Measurements from ENCODE around the gene CTNNA3.

CTNNA3 gene

DNA sequence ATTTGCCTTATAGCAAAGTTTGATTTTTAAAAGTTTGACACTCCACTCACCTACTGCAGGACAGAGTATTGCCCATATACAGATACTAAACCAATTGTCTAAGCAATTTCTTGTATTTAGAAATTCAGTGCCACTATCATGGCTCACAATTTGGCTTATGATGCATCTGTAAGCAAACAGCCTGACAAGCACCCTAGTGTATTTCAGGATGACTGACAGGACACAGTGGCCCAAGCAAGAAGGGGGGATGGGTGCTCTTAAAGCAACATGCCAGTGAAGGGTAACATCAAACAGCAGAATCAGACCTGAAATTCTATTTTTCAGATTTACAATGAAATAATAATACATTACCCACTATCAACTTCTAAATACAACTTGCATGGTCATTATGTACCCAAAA, 30.5 kb downstream of the CTNNA3 start:
- no peak for DNase-seq (ENCODE audit: low read depth in 2 of 2)

DNA sequence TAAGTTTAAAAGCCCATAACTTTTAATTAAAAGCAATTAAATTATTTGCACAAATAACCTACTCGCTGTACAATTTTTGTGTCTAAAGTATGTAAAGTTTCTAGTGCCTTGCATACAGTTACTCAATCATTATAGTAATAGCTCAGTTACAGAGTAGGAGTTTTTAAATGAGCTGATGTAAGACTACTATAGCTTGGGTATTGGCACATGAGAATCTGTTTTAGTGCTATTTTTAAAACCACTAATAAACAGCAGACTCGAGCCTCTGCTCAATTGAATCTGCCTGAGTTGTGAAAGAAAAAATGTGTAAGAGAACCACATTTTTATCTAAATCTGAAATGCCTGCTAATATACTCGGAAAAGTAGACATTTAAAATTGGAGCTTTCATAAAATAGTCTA, 31.1 kb downstream of the CTNNA3 start:
- no peak for DNase-seq (ENCODE audit: low read depth in 2 of 2)

DNA sequence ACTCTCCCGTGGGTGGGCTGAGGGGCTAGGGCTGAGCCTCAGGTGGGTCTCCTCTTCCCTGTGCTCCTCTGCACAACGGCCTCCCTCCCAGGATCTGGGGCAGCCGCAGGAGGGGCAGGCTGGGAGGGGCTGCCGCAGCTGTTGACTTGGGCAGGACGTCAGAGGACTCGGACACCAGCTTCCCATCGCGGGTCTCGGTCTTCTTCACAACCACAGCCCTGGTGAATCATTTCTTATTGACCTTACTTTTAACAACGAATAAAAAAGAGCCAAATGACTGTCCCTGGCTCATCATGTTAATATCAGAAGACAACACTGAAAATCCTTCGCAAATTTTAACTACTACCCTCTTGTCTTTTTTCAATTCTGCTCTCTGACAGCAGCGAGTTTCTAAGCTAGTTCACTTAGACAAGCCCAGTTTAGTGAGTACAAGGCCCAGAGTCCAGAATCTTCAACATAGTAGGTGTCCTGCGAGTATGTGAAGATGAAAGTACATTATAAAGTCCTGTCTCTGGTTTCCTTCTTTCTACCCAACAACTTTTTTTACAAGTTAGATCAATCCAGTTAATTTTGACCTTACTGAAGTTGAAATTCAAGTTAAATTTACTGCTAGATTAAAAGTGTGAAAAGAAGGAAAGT, 32.4 kb downstream of the CTNNA3 start:
- no peak for DNase-seq (ENCODE audit: low read depth in 2 of 2)

DNA sequence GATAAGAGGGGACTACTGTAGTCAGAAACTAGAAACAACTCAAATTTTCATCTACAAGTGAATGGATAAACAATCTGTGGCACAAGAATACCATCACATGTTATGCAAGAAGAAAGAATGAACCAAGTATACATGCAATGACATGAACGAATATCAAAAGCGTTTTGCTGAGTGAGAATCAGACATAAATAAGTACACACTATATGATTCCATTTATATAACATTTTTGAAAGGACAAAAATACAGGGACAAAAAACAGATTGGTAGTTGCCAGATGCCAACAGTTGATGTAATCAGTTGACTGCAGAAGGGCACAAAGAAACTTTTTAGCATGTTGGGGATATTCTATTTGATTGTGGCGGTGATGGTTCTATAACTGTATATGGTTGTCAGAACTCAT, 33.6 kb downstream of the CTNNA3 start:
- DNase-seq (ENCODE audit: low read depth in 2 of 2) = no peak

DNA sequence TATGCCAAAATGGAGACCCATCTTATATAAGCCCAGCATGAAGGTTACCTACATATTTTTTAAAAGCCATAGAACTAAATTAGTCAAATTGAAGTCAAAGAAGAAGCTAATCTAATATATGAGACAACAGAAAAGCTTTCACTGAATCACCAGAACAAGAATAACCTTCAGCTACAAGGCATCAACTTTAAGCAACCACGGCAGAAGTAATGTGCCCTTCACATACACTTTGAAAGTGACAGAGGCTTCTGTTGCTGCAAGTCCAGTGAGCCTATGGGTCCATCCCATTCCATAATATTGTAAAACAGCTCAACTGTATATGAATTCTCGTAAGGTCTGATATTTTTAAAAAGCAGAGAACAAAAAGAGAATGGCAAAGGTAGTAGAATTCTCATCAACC, 36.5 kb downstream of the CTNNA3 start:
- no peak for DNase-seq (ENCODE audit: low read depth in 2 of 2)

DNA sequence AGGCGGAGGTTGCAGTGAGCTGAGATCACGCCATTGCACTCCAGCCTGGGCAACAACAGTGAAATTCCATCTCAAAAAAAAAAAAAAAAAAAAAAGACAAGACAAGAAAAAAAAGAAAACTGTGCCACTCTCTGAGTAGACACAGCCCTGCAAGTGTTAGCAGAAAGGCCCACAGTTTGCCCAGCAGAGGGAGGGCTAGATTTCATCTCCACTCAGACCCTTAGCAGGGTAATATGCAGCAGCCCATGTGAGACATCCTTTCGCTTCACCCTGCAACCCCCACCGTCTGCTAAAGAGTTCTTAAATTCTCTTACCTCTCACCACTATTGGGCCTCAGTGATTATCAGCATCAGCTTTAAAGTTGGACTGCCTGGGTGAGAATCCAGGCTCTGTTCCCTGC, 38.2 kb downstream of the CTNNA3 start:
- no peak for DNase-seq (ENCODE audit: low read depth in 2 of 2)

DNA sequence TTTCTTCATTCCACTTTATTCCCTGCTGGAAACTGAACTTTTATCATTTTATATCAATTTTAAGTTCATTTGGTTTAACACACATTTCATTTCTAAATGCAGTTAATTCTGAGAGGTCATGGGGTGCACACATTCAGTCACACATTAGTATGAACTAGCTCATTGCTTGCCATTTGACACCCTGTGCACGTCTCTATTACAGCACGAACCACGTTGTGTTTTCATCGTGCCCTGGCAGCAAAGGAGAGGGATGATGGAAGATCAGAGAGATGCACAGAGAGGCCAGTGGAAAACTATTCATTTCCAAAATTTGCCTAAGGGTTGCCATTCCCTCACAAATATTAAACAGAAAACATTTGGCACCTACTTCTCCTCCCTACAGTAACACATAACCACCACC, 45.4 kb downstream of the CTNNA3 start:
- no peak for DNase-seq (ENCODE audit: low read depth in 2 of 2)

DNA sequence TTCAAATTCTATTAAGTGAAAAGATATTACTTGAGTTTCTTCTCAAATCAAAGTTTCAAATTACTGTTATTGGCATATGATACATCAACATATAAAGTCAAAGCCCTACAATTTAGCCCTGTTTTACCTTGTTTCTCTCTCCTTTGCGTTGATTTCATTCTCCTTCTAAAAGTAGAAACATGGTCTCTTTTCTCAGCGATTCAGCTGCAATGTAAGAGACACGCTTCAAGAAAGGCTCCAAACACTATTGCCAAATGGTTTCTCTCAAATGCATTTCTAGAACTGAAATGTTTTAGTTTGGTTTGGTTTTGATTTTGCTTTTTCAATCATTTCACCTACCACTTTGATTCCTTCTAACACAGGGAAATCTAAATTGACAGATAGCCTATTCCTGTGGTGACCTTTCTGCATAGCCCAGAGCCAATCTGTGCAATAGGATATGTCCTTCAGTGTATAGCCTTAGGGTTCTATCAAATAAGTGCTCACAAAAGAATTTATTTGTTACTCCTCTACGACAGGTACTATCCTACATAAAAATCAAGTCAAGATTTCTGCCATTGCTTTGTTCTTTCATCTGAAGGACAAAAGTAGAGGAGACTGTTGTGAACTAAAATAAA, 47.3 kb downstream of the CTNNA3 start:
- DNase-seq (ENCODE audit: low read depth in 2 of 2) = no peak

DNA sequence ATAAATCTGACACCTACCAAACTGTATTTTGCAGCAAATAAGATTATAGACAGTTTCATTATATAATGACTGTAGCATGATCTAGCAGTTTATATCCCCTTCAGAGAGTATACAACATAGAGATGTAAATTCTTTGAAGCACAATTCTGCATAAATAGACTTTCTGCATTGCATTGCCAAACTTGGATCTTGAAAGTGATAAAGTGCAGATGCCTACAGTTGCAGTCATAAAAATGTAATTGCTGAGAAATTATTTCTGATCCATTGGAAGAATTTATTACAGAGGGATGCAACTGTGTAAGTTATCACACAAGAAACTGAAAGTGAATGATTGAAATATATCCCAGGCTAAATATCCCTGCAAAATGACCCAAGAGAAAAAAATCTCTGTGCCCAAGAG, 65.1 kb downstream of the CTNNA3 start:
- no peak for DNase-seq (ENCODE audit: low read depth in 2 of 2)

DNA sequence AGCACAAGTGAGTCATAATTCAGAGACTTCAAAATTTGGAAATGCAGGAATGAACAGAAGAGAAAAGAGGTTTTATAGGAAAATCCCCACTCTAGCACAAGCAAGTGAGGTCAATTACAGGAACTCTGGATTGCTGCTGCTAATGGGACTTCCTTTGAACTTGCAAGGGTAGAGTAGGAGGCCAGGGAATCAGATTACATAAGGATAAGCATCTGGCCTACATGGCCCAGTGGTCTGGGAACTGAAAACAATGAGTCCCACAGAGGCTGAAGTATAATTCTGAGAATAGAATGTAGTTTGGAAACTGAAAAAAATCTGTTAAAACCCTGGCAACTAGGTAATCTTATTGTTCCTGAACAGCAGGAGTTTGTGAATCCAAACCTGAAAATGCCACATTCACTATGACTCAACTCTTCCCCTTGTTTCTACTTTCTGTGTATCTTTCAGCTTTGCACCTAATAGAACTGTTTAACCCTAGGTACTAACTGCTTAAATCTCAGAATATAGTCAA, 66.5 kb downstream of the CTNNA3 start:
- no peak for DNase-seq (ENCODE audit: low read depth in 2 of 2)

DNA sequence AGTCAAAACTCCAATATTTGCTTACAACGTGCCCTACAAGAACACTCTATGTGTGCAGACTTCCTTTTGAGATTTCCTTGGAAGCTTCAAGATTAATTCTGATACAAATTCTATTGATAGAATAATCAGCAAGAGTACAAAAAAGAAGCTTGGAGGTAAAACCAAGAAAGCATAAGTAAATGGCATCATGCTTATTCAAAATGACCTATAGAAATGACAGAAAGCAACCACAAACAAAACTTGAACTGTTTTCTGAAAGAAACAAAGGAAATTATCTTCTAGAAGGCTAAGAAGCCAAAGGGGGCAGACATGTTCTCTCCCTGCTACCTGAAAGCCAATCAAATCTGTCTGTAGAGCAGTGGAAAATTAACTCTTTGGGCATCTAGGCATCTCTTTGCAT, 73.0 kb downstream of the CTNNA3 start:
- DNase-seq (ENCODE audit: low read depth in 2 of 2) = no peak

DNA sequence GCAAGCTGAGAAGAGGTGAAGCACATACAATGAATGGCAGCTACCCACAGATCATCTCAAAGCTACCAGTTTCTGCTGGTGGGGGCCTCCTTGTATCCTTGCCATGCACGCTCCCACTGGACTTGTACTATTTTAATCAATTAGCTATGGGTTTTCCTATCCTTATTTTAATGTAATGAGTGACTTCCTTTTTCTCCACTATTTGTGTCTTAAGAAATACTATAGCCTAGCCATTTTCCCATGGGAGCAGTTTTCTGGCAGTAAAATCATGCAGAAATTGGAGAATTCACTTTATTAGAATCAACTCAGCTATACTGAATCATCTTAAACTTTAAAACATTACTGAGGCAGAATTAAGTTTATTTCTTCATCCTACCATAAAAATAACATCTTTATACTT, 73.5 kb downstream of the CTNNA3 start:
- DNase-seq (ENCODE audit: low read depth in 2 of 2) = no peak

DNA sequence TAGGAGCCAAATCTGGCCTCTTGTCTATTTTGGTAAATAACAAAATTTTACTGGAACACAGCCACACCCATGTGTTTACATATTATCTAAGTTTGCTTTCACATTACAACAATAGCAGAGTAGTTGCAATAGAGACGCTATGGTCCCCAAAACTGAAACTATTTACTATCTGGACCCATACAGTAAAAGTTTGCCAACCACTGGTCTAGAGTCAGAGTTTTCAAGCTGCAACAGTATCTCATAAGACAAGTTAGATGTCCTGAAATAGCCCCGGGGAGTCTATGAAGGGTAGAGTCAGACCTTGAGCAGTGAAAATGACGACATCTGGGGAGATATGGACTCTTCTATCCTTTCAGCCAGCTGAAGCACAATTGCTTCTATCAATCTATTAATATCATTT, 74.2 kb downstream of the CTNNA3 start:
- no peak for DNase-seq (ENCODE audit: low read depth in 2 of 2)

DNA sequence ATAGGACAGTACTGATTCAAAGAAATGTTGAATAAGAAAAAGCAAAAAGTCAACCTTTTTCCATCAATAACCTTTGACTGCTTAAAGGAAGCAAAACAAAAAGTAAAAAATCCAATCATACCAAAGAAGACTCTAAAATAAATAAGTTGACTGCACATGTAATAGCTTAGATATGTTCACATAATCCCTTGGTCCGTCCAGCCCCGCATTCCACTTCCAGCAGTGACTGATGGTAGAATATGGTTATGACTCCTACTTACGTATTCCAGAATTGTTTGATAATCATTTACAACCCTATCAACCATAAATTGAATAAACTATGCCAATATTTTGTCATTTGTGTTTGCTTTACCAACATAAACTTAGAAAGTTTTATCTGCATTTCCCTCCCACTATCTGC, 77.9 kb downstream of the CTNNA3 start:
- no peak for DNase-seq (ENCODE audit: low read depth in 2 of 2)

DNA sequence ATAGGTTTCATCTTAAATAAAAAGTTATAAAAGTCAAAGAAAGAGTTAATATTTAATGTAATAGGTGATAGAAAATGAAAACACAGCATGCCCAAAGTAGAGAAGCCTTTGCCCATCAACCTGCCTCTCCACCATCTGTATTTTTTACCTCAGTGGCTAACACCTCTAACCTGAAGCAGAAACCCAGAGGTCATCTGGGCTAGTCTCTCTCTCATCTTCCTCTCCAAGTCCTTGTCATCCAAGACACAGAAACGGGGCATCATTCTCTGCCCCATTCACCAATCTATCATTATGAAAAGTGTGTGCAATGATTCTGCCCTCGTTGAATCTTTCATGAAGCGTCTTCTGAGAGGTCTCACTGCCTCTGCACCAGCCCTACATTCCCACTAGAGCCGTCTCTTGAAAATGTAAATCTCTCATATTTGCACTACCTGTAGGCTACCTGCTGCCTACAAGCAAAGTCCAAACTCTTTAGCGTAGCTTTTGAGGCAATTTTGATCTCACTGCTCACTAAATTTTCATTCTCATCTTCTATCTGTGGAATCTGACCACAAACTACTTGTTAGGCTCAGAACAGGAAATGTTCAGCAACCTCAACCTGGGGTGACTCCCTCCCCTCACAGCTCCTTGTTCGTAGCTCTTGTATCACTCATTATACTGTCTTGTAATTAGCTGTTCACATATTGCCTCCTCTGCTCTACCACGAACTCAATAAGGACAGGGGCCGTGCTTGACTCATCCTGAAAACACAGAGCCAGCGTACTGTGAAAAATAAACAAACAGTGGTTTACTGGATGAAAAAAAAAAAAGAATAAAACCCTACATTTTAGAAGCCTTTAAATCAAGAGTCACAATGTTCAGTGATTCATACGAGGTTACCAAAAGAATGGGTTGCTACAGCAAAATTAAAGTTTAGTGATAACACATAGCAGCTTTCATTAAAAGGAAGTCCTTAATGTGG, 83.1 kb downstream of the CTNNA3 start:
- DNase-seq (ENCODE audit: low read depth in 2 of 2) = peak; percentile 20 to 48

DNA sequence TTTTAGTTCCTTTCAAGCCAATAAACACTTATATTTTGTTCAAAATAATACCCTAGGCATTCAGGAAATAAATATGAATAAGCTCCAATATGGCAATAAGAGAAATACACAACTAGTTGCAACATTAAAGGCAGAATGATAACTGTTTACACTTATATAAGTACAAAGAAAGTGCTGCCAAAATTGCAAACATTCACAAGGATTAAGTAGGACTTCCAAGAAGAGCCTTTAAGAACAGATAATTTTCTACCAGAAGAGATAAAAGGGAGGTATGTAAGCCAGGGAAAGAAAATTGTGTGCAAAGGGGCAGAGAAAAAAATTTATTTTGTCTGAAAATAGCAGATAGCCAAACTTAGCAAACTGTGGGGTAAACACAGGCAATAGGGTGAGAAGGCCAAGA, 83.8 kb downstream of the CTNNA3 start:
- no peak for DNase-seq (ENCODE audit: low read depth in 2 of 2)

DNA sequence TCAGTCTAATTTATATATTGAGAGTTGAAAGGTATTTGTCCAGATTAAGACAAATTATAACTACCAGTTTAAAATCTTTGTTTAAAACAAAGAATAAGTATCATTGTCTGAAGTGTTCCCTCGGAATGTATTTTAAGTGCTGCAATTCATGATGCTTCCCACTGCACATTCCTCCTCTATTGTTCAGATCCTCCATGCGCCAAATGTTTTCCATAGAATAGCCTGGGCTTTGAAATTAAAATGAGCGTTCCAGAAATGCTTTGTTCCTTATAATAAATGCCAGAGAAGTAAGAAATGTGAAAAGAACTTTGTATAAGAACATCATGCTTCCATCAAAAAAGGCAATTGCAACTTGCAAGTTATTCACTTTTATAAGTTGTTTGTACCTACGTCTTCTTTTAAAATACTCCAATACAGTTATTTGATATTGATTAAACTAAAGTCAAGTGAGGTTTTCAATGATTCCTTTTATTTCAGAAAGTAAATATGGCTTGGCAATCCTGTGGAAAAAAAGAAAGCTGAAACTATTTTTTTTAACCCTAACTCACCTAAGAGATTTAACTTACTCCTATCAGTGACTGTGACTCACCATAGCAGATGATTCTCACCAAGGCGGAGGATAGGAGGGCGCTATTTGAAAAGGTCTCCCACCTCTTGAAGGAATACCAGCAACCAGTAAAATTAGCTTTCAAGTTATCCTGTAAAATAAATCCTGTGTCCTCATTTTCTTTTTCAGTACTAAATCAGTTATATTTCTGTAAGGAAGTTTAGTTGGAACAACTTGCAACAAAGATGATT, 85.8 kb downstream of the CTNNA3 start:
- no peak for DNase-seq (ENCODE audit: low read depth in 2 of 2)

DNA sequence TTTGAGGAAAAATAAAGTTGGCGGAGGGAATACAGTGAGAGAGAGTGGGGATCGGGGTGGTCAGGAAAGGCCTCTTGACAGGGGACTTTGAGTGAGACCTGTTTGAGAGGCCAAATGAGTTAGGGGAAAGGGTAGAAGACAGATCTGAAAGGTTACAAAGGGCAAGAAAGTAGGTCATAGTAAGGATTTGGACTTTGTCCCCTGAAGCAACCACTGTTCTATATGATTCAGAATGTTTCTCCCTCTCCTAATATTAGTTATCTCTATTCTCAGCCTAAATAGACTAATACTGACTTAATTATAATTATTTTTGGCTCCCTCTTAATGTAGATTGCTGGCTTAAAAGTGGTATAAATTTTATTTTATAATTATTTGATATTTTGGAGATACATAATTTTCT, 88.0 kb downstream of the CTNNA3 start:
- no peak for DNase-seq (ENCODE audit: low read depth in 2 of 2)

DNA sequence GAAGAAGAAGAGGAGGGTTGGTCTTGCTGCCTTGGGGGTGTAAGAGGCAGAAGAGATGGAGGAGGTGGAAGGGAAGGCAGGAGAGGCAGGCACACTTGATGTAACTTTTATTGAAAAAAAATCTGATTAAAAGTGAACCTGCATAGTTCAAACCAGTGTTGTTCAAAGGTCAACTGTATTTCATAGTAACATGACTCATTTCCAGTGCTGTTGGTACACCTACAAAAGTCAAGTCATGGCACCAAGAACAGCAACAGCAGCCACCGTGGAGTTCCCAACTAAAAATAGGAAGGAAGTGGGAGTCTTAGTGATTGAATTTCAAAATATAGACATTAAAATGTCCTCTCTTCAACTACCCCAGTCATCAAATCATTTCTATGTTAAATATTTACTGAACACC, 88.5 kb downstream of the CTNNA3 start:
- DNase-seq (ENCODE audit: low read depth in 2 of 2) = no peak

DNA sequence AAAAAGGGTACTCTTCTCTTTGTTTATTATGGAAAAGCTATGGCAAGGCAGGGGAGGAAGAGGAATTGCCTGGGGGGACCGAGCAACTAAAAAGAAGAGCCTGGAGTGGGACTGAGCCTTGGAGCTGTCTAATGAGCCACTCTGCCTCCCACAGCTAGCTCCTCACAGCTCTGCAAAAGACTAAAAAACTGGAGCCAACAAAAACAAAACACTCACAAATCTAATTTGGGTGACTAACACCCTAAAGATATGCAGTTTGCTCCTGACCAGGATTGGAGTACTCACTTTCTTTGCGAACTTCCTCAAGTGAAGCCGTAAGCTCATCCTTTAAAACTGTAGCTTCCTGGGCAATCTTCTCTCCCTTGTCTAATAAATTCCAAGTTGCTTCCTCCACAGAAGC, 89.4 kb downstream of the CTNNA3 start:
- no peak for DNase-seq (ENCODE audit: low read depth in 2 of 2)

DNA sequence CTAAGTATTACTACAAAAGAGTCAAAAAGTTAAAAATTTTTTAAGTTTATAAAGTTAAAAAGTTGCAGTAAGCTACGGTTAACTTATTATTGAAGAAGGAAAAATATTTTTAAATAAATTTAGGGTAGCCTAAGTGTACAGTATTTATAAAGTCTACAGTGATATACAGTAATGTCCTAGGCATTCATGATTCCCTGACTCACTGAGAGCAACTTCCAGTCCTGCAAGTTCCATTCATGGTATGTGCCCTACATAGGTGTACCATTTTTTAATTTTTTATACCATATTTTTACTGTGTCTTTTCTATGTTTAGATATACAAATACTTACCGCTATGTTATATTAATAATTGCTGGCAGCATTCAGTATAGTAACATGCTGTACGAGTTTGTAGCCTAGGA, 92.3 kb downstream of the CTNNA3 start:
- DNase-seq (ENCODE audit: low read depth in 2 of 2) = no peak

DNA sequence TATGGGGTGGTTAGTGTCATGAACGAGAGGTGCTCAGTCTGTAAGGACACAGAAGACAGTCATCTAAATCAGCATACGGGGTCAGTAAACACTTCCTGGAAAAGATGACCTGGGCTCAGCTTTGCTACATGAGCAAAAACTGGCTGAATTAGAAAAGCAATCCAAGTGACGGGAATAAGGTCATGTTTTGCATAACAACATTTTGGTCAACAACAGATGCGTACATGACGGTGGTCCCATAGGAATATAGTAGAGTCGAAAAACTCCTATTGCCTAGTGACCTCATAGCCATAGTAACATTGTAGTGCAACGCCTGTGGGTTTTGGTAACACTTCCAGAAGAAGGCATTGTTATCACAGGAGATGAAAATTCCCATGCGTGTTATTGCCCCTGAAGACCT, 92.9 kb downstream of the CTNNA3 start:
- no peak for DNase-seq (ENCODE audit: low read depth in 2 of 2)
